Osteoblast (primary cell): ENCODE data around the gene SLC7A1. TPM values are rescaled to one million over a fixed set of nuclear protein-coding genes. Genes with fewer than 3 reads are reported as not detected.

Experiments used
- DNase-seq: peaks from one replicate; pipeline ENCODE4 v3.0.0; 2011; ENCODE audit warnings: low spot score, mixed read lengths; ENCODE audit not compliant: insufficient read length; ENCODE audit errors: missing footprints
- H2AFZ ChIP-seq: 2 replicates; pipeline ENCODE4 v1.6.0; 2011; ENCODE audit warnings: mild to moderate bottlenecking, low read length
- H3K27ac ChIP-seq: 2 replicates; pipeline ENCODE4 v1.5.1; 2011; ENCODE audit warnings: mild to moderate bottlenecking, low read depth, low read length, moderate library complexity
- H3K27me3 ChIP-seq: 2 replicates; pipeline ENCODE4 v1.6.0; 2012; ENCODE audit warnings: mild to moderate bottlenecking, control low read depth, inconsistent platforms, low read length, moderate library complexity; ENCODE audit not compliant: insufficient read depth
- H3K36me3 ChIP-seq: 2 replicates; pipeline ENCODE4 v1.5.1; 2011; ENCODE audit warnings: mild to moderate bottlenecking, low read length, control low read depth, moderate library complexity; ENCODE audit not compliant: insufficient read depth
- H3K4me1 ChIP-seq: 2 replicates; pipeline ENCODE4 v1.5.1; 2011; ENCODE audit warnings: mild to moderate bottlenecking, low read length, control low read depth, moderate library complexity; ENCODE audit not compliant: insufficient read depth
- H3K4me2 ChIP-seq: 2 replicates; pipeline ENCODE4 v1.6.0; 2011; ENCODE audit warnings: mild to moderate bottlenecking, low read length; ENCODE audit not compliant: insufficient read depth
- H3K4me3 ChIP-seq: fragments of 200-600 bp; sonication (generic); 3 replicates; pipeline ENCODE4 v1.5.1; 2012; ENCODE audit warnings: mild to moderate bottlenecking, low read length, inconsistent platforms; ENCODE audit not compliant: insufficient read depth
- H3K79me2 ChIP-seq: 2 replicates; pipeline ENCODE4 v1.6.0; 2012; ENCODE audit warnings: mild to moderate bottlenecking, low read length, control low read depth, inconsistent platforms; ENCODE audit not compliant: insufficient read depth
- H3K9me3 ChIP-seq: 2 replicates; pipeline ENCODE4 v1.5.1; 2011; ENCODE audit warnings: low read depth, low read length, control low read depth
- H4K20me1 ChIP-seq: 2 replicates; pipeline ENCODE4 v1.6.0; 2012; ENCODE audit warnings: mild to moderate bottlenecking, low read length, control low read depth; ENCODE audit not compliant: insufficient read depth
- total RNA-seq: library from RNA; depleted of rRNA; stranded (reverse); fragments of >200 nt; gene quantifications from 2 replicates; pipeline ENCODE4 v1.2.3, GENCODE V29; 2012
- TF ChIP-seq, protein P1 (sequence below): IDR thresholded peaks from 2 replicates; pipeline ENCODE4 v1.5.1; 2011; ENCODE audit warnings: mild to moderate bottlenecking, low read depth, low read length, moderate library complexity; ENCODE audit errors: extremely low read depth

The SLC7A1 gene
- total RNA-seq, 1 donor: 25.7 TPM

DNA sequence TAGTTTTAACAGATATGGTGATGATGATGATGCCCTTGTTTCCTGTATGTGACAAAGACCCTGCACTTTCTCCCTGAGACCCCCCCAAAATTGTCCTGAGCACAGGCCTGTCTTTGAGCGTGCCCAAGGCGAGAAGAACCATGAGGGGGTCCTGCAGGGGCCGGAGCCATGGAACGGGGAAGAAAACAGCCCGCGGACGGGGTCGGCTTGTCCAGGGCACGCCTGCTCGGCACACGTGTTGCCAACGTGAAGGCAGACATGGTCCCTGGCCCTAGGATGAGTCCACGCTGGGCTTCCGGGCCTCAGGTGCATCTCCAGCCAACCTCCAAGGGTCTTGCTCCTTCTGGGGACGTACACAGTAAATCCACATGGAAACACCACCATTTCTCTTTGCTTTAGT is 90.8 kb downstream of the SLC7A1 start:
- no peaks in the 10 kb centered on the region for H3K9me3 ChIP-seq
- H3K4me2 ChIP-seq: no peak overlapping the region
- H4K20me1 ChIP-seq: peaks cover 4% of the 10 kb centered on the region
- no peaks in the 10 kb centered on the region for H3K79me2 ChIP-seq
- TF ChIP-seq, protein P1, sequence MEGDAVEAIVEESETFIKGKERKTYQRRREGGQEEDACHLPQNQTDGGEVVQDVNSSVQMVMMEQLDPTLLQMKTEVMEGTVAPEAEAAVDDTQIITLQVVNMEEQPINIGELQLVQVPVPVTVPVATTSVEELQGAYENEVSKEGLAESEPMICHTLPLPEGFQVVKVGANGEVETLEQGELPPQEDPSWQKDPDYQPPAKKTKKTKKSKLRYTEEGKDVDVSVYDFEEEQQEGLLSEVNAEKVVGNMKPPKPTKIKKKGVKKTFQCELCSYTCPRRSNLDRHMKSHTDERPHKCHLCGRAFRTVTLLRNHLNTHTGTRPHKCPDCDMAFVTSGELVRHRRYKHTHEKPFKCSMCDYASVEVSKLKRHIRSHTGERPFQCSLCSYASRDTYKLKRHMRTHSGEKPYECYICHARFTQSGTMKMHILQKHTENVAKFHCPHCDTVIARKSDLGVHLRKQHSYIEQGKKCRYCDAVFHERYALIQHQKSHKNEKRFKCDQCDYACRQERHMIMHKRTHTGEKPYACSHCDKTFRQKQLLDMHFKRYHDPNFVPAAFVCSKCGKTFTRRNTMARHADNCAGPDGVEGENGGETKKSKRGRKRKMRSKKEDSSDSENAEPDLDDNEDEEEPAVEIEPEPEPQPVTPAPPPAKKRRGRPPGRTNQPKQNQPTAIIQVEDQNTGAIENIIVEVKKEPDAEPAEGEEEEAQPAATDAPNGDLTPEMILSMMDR: no peak
- peaks cover 8% of the 10 kb centered on the region for H3K27me3 ChIP-seq
- peaks cover 20% of the 10 kb centered on the region for H3K4me1 ChIP-seq
- H3K4me3 ChIP-seq: no peak overlapping the region
- H3K36me3 ChIP-seq: no peaks in the 10 kb centered on the region
- no peak overlapping the region for H2AFZ ChIP-seq
- no peak for DNase-seq
- no peak overlapping the region for H3K27ac ChIP-seq

DNA sequence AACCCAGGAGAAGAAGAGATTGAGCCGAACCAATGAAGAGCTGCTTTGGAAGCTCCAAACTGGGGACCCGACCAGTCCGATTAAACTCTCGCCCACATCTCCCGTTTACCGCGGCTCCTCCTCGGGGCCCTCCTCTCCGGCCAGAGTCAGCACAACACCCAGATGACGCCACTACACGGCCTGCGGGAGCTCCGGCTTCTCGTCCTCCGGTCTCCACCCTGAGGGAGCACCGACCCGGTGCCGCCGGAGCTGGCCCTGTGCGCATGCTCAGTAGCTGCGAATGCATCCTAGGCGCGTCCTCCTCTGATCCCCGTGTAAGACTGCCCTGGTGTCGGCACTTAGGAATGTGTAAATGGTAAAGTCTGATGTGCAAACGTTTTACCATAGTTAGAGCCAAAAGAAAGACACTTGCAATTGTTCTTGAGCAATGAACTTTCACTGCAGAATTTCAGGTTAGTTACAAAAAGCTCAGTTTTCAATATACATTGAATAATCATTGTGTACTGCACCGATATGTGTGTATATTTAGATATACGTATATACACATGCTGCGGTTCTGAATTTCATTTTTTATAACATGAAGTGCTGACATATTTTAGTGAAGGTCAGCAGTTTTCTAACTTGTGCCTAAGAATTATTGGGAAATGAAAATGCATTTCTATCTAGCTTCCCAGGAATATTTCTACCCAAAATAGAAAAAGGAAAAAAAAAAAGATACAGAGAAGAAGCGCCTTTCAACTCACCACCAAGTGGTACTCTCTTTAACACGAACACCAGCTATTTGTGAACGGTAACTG is 92.2 kb downstream of the SLC7A1 start:
- H3K4me3 ChIP-seq: peak overlapping the region; percentile 60
- DNase-seq: peak; percentile 86
- peak overlapping the region; percentile 59 for H2AFZ ChIP-seq
- TF ChIP-seq, protein P1: no peak
- no peaks in the 10 kb centered on the region for H3K9me3 ChIP-seq
- H3K4me1 ChIP-seq: peaks cover 6% of the 10 kb centered on the region
- peaks cover 16% of the 10 kb centered on the region for H3K27me3 ChIP-seq
- H3K4me2 ChIP-seq: peak overlapping the region; percentile 78
- H3K27ac ChIP-seq: no peak overlapping the region
- no peaks in the 10 kb centered on the region for H3K36me3 ChIP-seq
- H4K20me1 ChIP-seq: peaks cover 4% of the 10 kb centered on the region
- no peaks in the 10 kb centered on the region for H3K79me2 ChIP-seq

DNA sequence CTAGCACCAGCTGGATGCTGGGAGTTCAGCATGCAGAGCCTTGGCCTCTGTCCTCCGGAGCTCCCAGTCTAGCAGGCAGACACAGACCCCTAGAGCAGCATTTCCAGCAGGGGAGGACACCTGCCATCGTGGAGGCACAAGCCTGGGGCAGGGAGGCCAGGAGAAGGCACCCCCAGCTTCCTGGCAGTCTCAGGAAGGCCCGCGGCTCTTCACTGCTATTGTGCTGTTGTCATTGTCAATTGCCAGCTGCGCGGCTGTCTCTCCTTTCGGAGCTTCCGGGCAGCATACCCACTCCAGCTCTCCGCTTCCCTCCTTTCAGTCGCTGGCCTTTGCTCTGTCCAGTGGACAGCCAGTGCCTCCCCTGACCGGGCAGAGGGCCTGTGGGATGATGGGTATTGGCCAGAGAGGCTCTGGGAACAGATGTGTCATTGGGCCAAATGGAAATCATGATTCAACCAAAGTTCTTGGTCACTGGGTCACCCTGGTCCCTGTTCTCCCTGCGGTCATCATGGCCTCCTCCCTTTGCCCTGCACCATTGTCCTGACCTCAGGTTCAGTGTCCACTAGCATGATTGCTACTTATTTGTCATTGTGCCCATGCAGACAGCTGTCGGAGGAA is 93.0 kb downstream of the SLC7A1 start:
- H3K4me1 ChIP-seq: peaks cover 5% of the 10 kb centered on the region
- H3K27ac ChIP-seq: no peak overlapping the region
- no peaks in the 10 kb centered on the region for H3K79me2 ChIP-seq
- H3K27me3 ChIP-seq: peaks cover 20% of the 10 kb centered on the region
- H3K36me3 ChIP-seq: no peaks in the 10 kb centered on the region
- peak overlapping the region; percentile 60 for H3K4me3 ChIP-seq
- H3K9me3 ChIP-seq: no peaks in the 10 kb centered on the region
- DNase-seq: no peak
- H3K4me2 ChIP-seq: peak overlapping the region; percentile 78
- TF ChIP-seq, protein P1: no peak
- H4K20me1 ChIP-seq: no peaks in the 10 kb centered on the region
- H2AFZ ChIP-seq: peak overlapping the region; percentile 59

DNA sequence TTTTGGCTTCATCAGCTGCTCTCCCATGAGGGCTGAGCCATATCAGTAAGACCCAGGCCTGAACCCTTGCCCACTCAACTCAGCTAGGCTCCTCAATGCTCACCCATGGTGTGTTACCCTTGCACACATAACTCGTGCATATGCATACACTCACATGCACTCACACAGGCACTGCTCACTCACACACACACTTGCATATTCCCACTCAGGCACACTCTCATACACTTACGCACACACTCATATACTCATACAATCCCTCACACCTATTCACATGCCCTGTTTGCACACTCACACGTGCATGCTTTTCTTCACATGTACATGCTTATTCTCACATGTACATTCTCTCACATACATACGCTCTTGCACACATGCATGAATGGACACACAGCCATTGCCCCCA is 93.8 kb downstream of the SLC7A1 start:
- Histone ChIP-seq H3K27ac (no peak overlapping the region), H3K4me3 (no peak overlapping the region), H3K9me3 (no peaks in the 10 kb centered on the region), H3K79me2 (no peaks in the 10 kb centered on the region), H2AFZ (no peak overlapping the region), H3K4me1 (peaks cover 9% of the 10 kb centered on the region), H3K4me2 (no peak overlapping the region), H4K20me1 (no peaks in the 10 kb centered on the region), H3K36me3 (no peaks in the 10 kb centered on the region), H3K27me3 (peaks cover 27% of the 10 kb centered on the region)
- no peak for DNase-seq
- TF ChIP-seq, protein P1: no peak
